ENCODE measurements around the gene DBX2. TPM values are rescaled to one million over a fixed set of nuclear protein-coding genes. Genes with fewer than 3 reads are reported as not detected.
"Not testable (repeated sequence)": the region's sequence is repeated elsewhere in the genome, so short reads cannot be mapped to it uniquely, and the experiment has no call there.

DBX2 gene
- total RNA-seq, 4 donors from 2014 or later, result 0.12 to 3.8 (median 0.81) TPM

- ATAC-seq (ENCODE audit: low FRiP score), result no peak
- no peak for TF ChIP-seq CTCF (IDR thresholded peaks at IDR 0.05)
- DNase-seq (ENCODE audit: low spot score), result no peak
Observed at GRCh38 chr12:45010059-45010458, 40.8 kb downstream of the DBX2 start.

- ATAC-seq (ENCODE audit: low FRiP score) (no peak), DNase-seq (ENCODE audit: low spot score) (no peak)
- no peak for TF ChIP-seq CTCF (IDR thresholded peaks at IDR 0.05)
Observed at GRCh38 chr12:45008211-45008610, 42.7 kb downstream of the DBX2 start.

- TF ChIP-seq CTCF (IDR thresholded peaks at IDR 0.05), result no peak
- no peak for DNase-seq (ENCODE audit: low spot score)
- ATAC-seq (ENCODE audit: low FRiP score), result no peak
Observed at GRCh38 chr12:44999355-44999754, 51.5 kb downstream of the DBX2 start.

- ATAC-seq (ENCODE audit: low FRiP score), result no peak
- DNase-seq (ENCODE audit: low spot score), result no peak
- TF ChIP-seq CTCF (IDR thresholded peaks at IDR 0.05), result no peak
Observed at GRCh38 chr12:44993161-44993560, 57.7 kb downstream of the DBX2 start.

- not testable (repeated sequence) for ATAC-seq (ENCODE audit: low FRiP score); DNase-seq (ENCODE audit: low spot score)
Observed at GRCh38 chr12:44984863-44985262, 66.0 kb downstream of the DBX2 start.

GRCh38 chr12:44979918-44980317, 71.0 kb downstream of the DBX2 start:
- ATAC-seq (ENCODE audit: low FRiP score) (no peak), DNase-seq (ENCODE audit: low spot score) (no peak)
- TF ChIP-seq CTCF (IDR thresholded peaks at IDR 0.05), result no peak

GRCh38 chr12:44976246-44976645, 74.7 kb downstream of the DBX2 start:
- TF ChIP-seq CTCF (IDR thresholded peaks at IDR 0.05), result no peak
- ATAC-seq (ENCODE audit: low FRiP score), result no peak

More at GRCh38 chr12:44976246-44976645, 74.7 kb downstream of the DBX2 start:
- no peak for DNase-seq (ENCODE audit: low spot score)
